ENCODE data around the gene ATF7IP.
"Not testable (repeated sequence)": the region's sequence is repeated elsewhere in the genome, so short reads cannot be mapped to it uniquely, and the experiment has no call there.

DNA sequence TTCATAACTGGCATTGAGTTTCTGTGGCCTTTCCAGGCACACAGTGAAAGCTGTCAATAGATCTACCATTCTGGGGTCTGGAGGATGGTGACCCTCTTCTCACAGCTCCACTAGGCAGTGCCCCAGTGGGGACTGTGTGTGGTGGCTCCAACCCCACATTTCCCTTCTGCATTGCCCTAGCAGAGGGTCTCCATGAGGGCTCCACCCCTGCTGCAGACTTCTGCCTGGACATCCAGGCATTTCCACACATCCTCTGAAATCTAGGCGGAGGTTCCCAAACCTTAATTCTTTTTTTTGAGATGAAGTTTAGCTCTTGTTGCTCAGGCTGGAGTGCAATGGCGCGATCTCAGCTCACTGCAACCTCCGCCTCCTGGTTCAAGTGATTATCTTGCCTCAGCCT lies 14.0 kb upstream of the ATF7IP start:
- TF ChIP-seq ZNF274 (IDR thresholded peaks at IDR 0.05; ENCODE audit: low read depth, low read length); YY1 (IDR thresholded peaks at IDR 0.05; ENCODE audit: insufficient read depth, insufficient read length): not testable (repeated sequence)

All from NT2/D1 (cell line).